K562 (cell line): ENCODE measurements around the gene MGRN1. TPM values are rescaled to one million over a fixed set of nuclear protein-coding genes. Genes with fewer than 3 reads are reported as not detected.

ENCODE experiments used
- ATAC-seq: fragments of 200-7000 bp; cut with Tn5 transposase; 3 replicates; pipeline ENCODE4 v1.9.1; 2020; ENCODE audit warnings: moderate library complexity
- BruUV-seq: library from RNA; stranded (reverse); fragments of 400-500 nt; replicated peaks from 2 replicates; lab custom pipeline; 2021; lab: Mats Ljungman, UMichigan
- CTCF ChIA-PET: fragments of 300-600 bp; formaldehyde crosslinking; extraction: SDS; loops from one replicate; lab custom pipeline; 2021; ENCODE audit warnings: low intra/inter-chr PET ratio; lab: Yijun Ruan, JAX
- POLR2A ChIA-PET: fragments of 300-600, 350-650 bp; sonication (Branson Sonifier 250); formaldehyde crosslinking; extraction: SDS; loops from one replicate; lab custom pipeline; 2021; ENCODE audit warnings: antibody characterized with exemption, inconsistent platforms; lab: Yijun Ruan, JAX
- DNase-seq, 4 experiments: peaks; one replicate each; pipeline versions ENCODE4 v3.0.0 to v3.0.0-alpha.2; 2011 to 2018; ENCODE audit warnings: low spot score in 3 of 4, mixed read lengths in 3 of 4; ENCODE audit errors: extremely low read depth in 1 of 4
- FAIRE-seq: peaks from 2 replicates; lab custom pipeline; 2011; peaks lifted over from hg19 to GRCh38; lab: Jason Lieb, UNC
- H2AFZ ChIP-seq: 2 replicates; pipeline ENCODE4 v1.6.0; 2011; ENCODE audit warnings: low read depth, low read length, control low read depth, inconsistent platforms
- H3K27ac ChIP-seq: fragments of 200-600 bp; 3 replicates; pipeline ENCODE4 v1.8.0; 2011; ENCODE audit warnings: low read depth, mild to moderate bottlenecking, control low read depth, inconsistent platforms, low read length, moderate library complexity, mixed read lengths; ENCODE audit errors: extremely low read depth
- H3K27me3 ChIP-seq, 2 experiments: fragments of 300-600 bp in 1 of 2; 2 replicates in 1 of 2; 3 replicates in 1 of 2; pipeline versions ENCODE4 v1.6.0 to v1.8.0; 2011; ENCODE audit warnings: inconsistent platforms in 2 of 2, low read length in 2 of 2, mild to moderate bottlenecking in 1 of 2, mixed read lengths in 1 of 2, moderate library complexity in 1 of 2; ENCODE audit not compliant: control insufficient read depth in 2 of 2, insufficient read depth in 2 of 2
- H3K36me3 ChIP-seq: fragments of 300-600 bp; 3 replicates; pipeline ENCODE4 v1.8.0; 2011; ENCODE audit warnings: mild to moderate bottlenecking, low read length, inconsistent platforms; ENCODE audit not compliant: control insufficient read depth, insufficient read depth
- H3K4me1 ChIP-seq, 2 experiments: fragments of 200-600 bp in 1 of 2; replicated peaks in 1 of 2; 2 replicates in 1 of 2; 3 replicates in 1 of 2; pipeline versions ENCODE4 v1.5.1 to v1.8.0; 2011; ENCODE audit warnings: inconsistent platforms in 2 of 2, low read length in 2 of 2, mild to moderate bottlenecking in 1 of 2, mixed read lengths in 1 of 2, moderate library complexity in 1 of 2; ENCODE audit not compliant: control insufficient read depth in 2 of 2, insufficient read depth in 2 of 2
- H3K4me2 ChIP-seq: 2 replicates; pipeline ENCODE4 v1.6.1; 2011; ENCODE audit warnings: low read length, control low read depth, inconsistent platforms, mixed read lengths; ENCODE audit not compliant: insufficient read depth
- H3K4me3 ChIP-seq: fragments of 200-600 bp; sonication (generic), shearing (Covaris generic); 2 replicates; pipeline ENCODE4 v1.5.1; 2016; ENCODE audit warnings: control low read depth, inconsistent platforms
- H3K79me2 ChIP-seq: fragments of 200-600 bp; 3 replicates; pipeline ENCODE4 v1.8.0; 2011; ENCODE audit warnings: low read length, inconsistent platforms; ENCODE audit not compliant: control insufficient read depth, insufficient read depth
- H3K9ac ChIP-seq, 2 experiments: 2 replicates each; pipeline versions ENCODE4 v1.6.0 to v1.6.1; 2011; ENCODE audit warnings: low read depth in 2 of 2, low read length in 2 of 2, control low read depth in 1 of 2, inconsistent platforms in 1 of 2, mild to moderate bottlenecking in 1 of 2, mixed read lengths in 1 of 2; ENCODE audit not compliant: insufficient read depth in 1 of 2
- H3K9me1 ChIP-seq: one replicate; pipeline ENCODE4 v1.6.0; 2011; ENCODE audit warnings: inconsistent platforms, mild to moderate bottlenecking, low read length, moderate library complexity; ENCODE audit not compliant: control insufficient read depth, insufficient read depth
- H3K9me3 ChIP-seq: replicated peaks from 2 replicates; pipeline ENCODE4 v1.5.1; 2011; ENCODE audit warnings: low read depth, low read length, inconsistent platforms; ENCODE audit not compliant: control insufficient read depth, insufficient read depth
- H4K20me1 ChIP-seq: replicated peaks from 2 replicates; pipeline ENCODE4 v1.6.1; 2011; ENCODE audit warnings: low read length, inconsistent platforms, mixed read lengths; ENCODE audit not compliant: control insufficient read depth, insufficient read depth
- ATF7 ChIP-seq: fragments of 450-650 bp; IDR thresholded peaks from 2 replicates; pipeline ENCODE4 v1.7.1; 2014; ENCODE audit warnings: mild to moderate bottlenecking, moderate library complexity
- BDP1 ChIP-seq: IDR thresholded peaks from 3 replicates; pipeline ENCODE4 v1.6.1; 2011; ENCODE audit not compliant: insufficient read length, insufficient read depth
- FOXA3 ChIP-seq, 2 experiments: fragments of 450-650 bp in 1 of 2; sonication (generic) in 1 of 2; formaldehyde crosslinking; IDR thresholded peaks in 1 of 2; conservative IDR thresholded peaks in 1 of 2; 2 replicates each; pipeline versions ENCODE4 v1.4.0 to v1.8.0; 2020 to 2022; ENCODE audit warnings: mild to moderate bottlenecking in 2 of 2, missing genetic modification reagents in 1 of 2
- FOXK2 ChIP-seq, 2 experiments: fragments of 450-650 bp; IDR thresholded peaks in 1 of 2; conservative IDR thresholded peaks in 1 of 2; 2 replicates each; pipeline ENCODE4 v1.6.1; 2016; ENCODE audit warnings: low read depth in 2 of 2, mild to moderate bottlenecking in 1 of 2
- HDAC8 ChIP-seq: fragments of 450-650 bp; IDR thresholded peaks from 2 replicates; pipeline ENCODE4 v1.6.1; 2016; ENCODE audit warnings: mild to moderate bottlenecking, missing genetic modification characterization, moderate library complexity, missing compliant biosample characterization
- NFYB ChIP-seq: IDR thresholded peaks from 2 replicates; pipeline ENCODE4 v1.6.1; 2011; ENCODE audit warnings: mild to moderate bottlenecking, moderate library complexity; ENCODE audit not compliant: insufficient read length; ENCODE audit errors: extremely low read depth
- RUNX1 ChIP-seq: sonication (generic); IDR thresholded peaks from 2 replicates; pipeline ENCODE4 v1.6.1; 2016; ENCODE audit warnings: antibody characterized with exemption, low read depth
- ZNF146 ChIP-seq: IDR thresholded peaks from one replicate; pipeline ENCODE4 v1.6.1; 2018; ENCODE audit warnings: missing compliant biosample characterization; ENCODE audit not compliant: unreplicated experiment
- ZNF77 ChIP-seq: fragments of 250-450 bp; sonication (Bioruptor Pico); IDR thresholded peaks from 2 replicates; pipeline ENCODE4 v1.5.0; 2020
- WGBS: fragments of 100-300 bp; shearing (Covaris generic); methylation state at CpG from one replicate; pipeline ENCODE4 v1.1.6; 2016; ENCODE audit warnings: low coverage, mixed read lengths; ENCODE audit not compliant: insufficient coverage; ENCODE audit errors: missing lambda C conversion rate; 5-methylcytosine and 5-hydroxymethylcytosine counted together
- in situ Hi-C: fragments of 300-500 bp; cut with MboI; formaldehyde crosslinking; loops from 4 replicates; pipeline ENCODE4 v1.15.0; 2018; ENCODE audit warnings: inconsistent platforms, mixed read lengths
- intact Hi-C: fragments of 100-400 bp; cut with micrococcal nuclease; formaldehyde crosslinking; loops from 2 replicates; pipeline ENCODE4 v1.14.2; 2022
- polyA plus RNA-seq, 8 experiments: library from polyadenylated mRNA; depleted of rRNA in 4 of 8; stranded (reverse) in 5 of 8; unstranded in 3 of 8; fragments of >200 nt; fragmentation: Nextera tagmentation in 2 of 8; fragmentation: Illumina TruSeq in 1 of 8; extraction: Ambion mirVana in 2 of 8; extraction: Trizol in 1 of 8; gene quantifications; 2 replicates each; pipeline versions ENCODE4 v1.2.1 to v1.2.3, GENCODE V29; 2011 to 2014; ENCODE audit warnings: inconsistent platforms in 1 of 8, missing spikeins in 1 of 8
- total RNA-seq, 7 experiments: library from RNA; depleted of rRNA in 6 of 7; stranded (reverse); fragments of >200 nt in 6 of 7; fragmentation: Illumina TruSeq in 2 of 7; extraction: Trizol in 2 of 7; gene quantifications; 2 replicates each; pipeline versions ENCODE4 v1.2.1 to v1.2.3, GENCODE V29; 2011 to 2021; ENCODE audit warnings: low replicate concordance in 1 of 7
- TF ChIP-seq, protein P1 (sequence below): fragments of 450-650 bp; formaldehyde crosslinking; IDR thresholded peaks from 2 replicates; pipeline ENCODE4 v1.4.0; 2020; ENCODE audit warnings: mild to moderate bottlenecking, mixed read lengths

The MGRN1 gene
- total and polyA plus RNA-seq, 9 of the 15 experiments (the other 6 are each of a cell fraction or from before 2014, with no cell fraction given), result 0.15 to 37.9 (median 6.0) TPM

DNA sequence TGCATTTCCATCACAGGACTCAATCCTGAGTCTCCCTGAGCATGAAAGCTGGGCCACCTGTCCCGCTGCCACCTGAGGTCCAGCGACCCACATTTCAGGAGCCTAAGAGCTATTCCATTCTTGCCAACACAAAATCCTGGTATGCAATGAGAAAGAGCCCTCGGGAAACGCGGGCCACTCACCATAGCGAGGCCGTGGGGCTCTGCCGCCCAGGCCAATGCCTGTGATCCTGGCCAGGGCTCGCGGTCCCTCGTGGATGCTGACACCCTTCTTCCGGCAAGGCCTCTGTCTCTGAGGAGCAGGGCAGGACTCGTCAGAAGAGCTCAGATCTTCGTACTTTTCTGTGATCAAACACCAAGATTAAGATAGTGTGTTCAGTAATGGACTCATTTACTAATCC, 80.3 kb downstream of the MGRN1 start:
- H3K4me1 ChIP-seq, result peaks cover 3 to 6% of the 10 kb centered on the region in 2 experiments; a peak in 2 of 5 replicates
- H3K9ac ChIP-seq, result no peak overlapping the region
- peaks cover 3% of the 10 kb centered on the region for H3K9me1 ChIP-seq
- no peak for FAIRE-seq
- TF ChIP-seq RUNX1 (no peak), BDP1 (no peak), ZNF146 (CRISPR knock-in tag) (no peak), FOXA3 (CRISPR knock-in tag; conservative IDR thresholded peaks at IDR 0.05 in 1 of 2, IDR thresholded peaks at IDR 0.05 in 1 of 2) (no peak), ATF7 (no peak), NFYB (no peak), ZNF77 (CRISPR knock-in tag) (no peak), HDAC8 (tag) (no peak), FOXK2 (conservative IDR thresholded peaks at IDR 0.05 in 1 of 2, IDR thresholded peaks at IDR 0.05 in 1 of 2; ENCODE audit: low read depth in 2 of 2) (no peak)
- TF ChIP-seq, protein P1, sequence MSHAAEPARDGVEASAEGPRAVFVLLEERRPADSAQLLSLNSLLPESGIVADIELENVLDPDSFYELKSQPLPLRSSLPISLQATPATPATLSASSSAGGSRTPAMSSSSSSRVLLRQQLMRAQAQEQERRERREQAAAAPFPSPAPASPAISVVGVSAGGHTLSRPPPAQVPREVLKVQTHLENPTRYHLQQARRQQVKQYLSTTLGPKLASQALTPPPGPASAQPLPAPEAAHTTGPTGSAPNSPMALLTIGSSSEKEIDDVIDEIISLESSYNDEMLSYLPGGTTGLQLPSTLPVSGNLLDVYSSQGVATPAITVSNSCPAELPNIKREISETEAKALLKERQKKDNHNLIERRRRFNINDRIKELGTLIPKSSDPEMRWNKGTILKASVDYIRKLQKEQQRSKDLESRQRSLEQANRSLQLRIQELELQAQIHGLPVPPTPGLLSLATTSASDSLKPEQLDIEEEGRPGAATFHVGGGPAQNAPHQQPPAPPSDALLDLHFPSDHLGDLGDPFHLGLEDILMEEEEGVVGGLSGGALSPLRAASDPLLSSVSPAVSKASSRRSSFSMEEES (CRISPR knock-in tag), result no peak
- H3K9me3 ChIP-seq, result no peaks in the 10 kb centered on the region
- H3K27ac ChIP-seq, result no peak overlapping the region
- no peaks in the 10 kb centered on the region for H3K27me3 ChIP-seq
- BruUV-seq, result no TSS peak
- intact Hi-C loops, result no loop called here
- WGBS, result 94% methylated on average over 12 of the region's 14 CpGs
- no peak for DNase-seq
- no peaks in the 10 kb centered on the region for H4K20me1 ChIP-seq
- in situ Hi-C loops, result no loop called here
- H3K4me3 ChIP-seq, result no peak overlapping the region
- ChIA-PET POLR2A (interaction anchor here (0.5 to 2.4 kb wide), 2 partner anchors 10 to 177 kb away, joined by 3 to 11 read pairs; no protein-coding TSS in a partner anchor), CTCF (no interaction called here)
- no peak overlapping the region for H3K4me2 ChIP-seq
- H2AFZ ChIP-seq, result no peak overlapping the region
- no peaks in the 10 kb centered on the region for H3K79me2 ChIP-seq
- H3K36me3 ChIP-seq, result peaks cover 74% of the 10 kb centered on the region; the same call in 2 of the 3 replicates
- no peak for ATAC-seq
